Calu3 (cell line): Measurements from ENCODE around the gene MAZ. TPM values are rescaled to one million over a fixed set of nuclear protein-coding genes. Genes with fewer than 3 reads are reported as not detected.
A peak's percentile ranks its signal among the peaks of the same experiment; 100 is the strongest.

ENCODE experiments used
- BruUV-seq: library from RNA; stranded (reverse); fragments of 400-500 nt; replicated peaks from 2 replicates; lab custom pipeline; 2021; lab: Mats Ljungman, UMichigan
- CTCF ChIA-PET: fragments of 300-600 bp; sonication (Branson Sonifier 250); formaldehyde crosslinking; loops from one replicate; lab custom pipeline; 2022; ENCODE audit warnings: antibody characterized with exemption; lab: Charles Lee
- DNase-seq: peaks from one replicate; pipeline ENCODE4 v3.0.0; 2022
- H3K27ac Mint-ChIP-seq: one replicate; pipeline ENCODE4 v1.8.0; 2022; ENCODE audit warnings: mixed read lengths; ENCODE audit not compliant: unreplicated experiment
- H3K27me3 Mint-ChIP-seq: one replicate; pipeline ENCODE4 v1.8.0; 2022; ENCODE audit warnings: mixed read lengths; ENCODE audit not compliant: unreplicated experiment
- H3K36me3 Mint-ChIP-seq: one replicate; pipeline ENCODE4 v1.8.0; 2022; ENCODE audit warnings: mild to moderate bottlenecking, moderate library complexity, mixed read lengths; ENCODE audit not compliant: insufficient read depth, unreplicated experiment
- H3K4me1 Mint-ChIP-seq: one replicate; pipeline ENCODE4 v1.8.0; 2022; ENCODE audit warnings: mild to moderate bottlenecking, low read depth, mixed read lengths; ENCODE audit not compliant: unreplicated experiment
- H3K4me3 Mint-ChIP-seq: one replicate; pipeline ENCODE4 v1.8.0; 2022; ENCODE audit warnings: mild to moderate bottlenecking, low read depth, moderate library complexity, mixed read lengths; ENCODE audit not compliant: unreplicated experiment
- H3K9me3 Mint-ChIP-seq: one replicate; pipeline ENCODE4 v1.8.0; 2022; ENCODE audit warnings: low read depth, mixed read lengths; ENCODE audit not compliant: unreplicated experiment
- CTCF ChIP-seq: fragments of 200-600 bp; IDR thresholded peaks from one replicate; pipeline ENCODE4 v1.8.0; 2022; ENCODE audit warnings: antibody characterized with exemption; ENCODE audit not compliant: unreplicated experiment
- intact Hi-C: fragments of 100-400 bp; cut with micrococcal nuclease; formaldehyde crosslinking; loops from one replicate; pipeline ENCODE4 v1.10.0; 2022; ENCODE audit not compliant: unreplicated experiment
- total RNA-seq: library from RNA; stranded (reverse); gene quantifications from 2 replicates; pipeline ENCODE4 v1.2.3, GENCODE V29; 2022

Gene MAZ
- total RNA-seq, 1 experiment from 2014 or later = 257 TPM

DNA sequence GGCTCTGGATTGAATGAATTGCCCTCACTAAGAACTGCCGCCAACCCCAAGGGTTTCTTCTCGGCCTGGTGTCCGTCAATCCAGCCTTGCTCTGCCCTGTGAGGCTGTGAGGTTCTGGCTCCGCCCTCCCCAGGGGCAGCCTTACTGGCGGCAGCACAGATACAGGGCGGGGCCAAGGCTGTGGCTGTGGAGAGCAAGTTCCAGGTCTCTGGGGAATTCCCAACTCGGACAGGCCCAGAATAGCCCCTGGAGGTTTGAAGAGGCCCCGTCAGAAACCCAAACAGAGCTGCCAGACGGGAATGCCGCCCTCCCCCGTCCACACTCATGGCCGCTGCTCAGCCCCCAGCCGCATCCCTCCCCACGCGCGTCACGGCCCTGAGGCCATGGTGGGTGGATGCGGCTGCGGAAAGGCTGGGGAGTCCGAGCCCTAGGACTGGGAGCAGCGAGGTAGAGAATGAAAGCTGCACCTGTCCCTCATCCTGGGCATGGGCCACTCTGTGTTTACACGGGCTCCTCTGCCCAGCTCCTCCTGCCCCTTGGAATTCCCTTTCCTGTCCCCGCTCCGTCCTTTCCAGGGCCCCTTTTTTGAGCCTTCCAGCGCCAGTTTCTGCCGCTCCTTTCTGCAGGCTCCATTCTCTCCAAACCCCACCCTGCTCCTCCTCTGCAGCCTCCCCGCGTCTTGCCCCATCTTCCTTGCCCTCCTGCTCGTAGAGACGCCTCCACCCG lies 5.0 kb downstream of the MAZ start:
- no TSS peak for BruUV-seq
- CTCF ChIA-PET = interaction anchor here (0.5 to 0.9 kb wide), 7 partner anchors 10 to 823 kb away, joined by 3 to 6 read pairs (median 4); partner anchors contain the start of gene KIF22
- peak; percentile 98 for DNase-seq
- TF ChIP-seq CTCF = no peak
- peak overlapping the region; percentile 28 for H3K27ac Mint-ChIP-seq
- H3K27me3 Mint-ChIP-seq = peaks cover 39% of the 10 kb centered on the region
- peaks cover 85% of the 10 kb centered on the region for H3K36me3 Mint-ChIP-seq
- peaks cover 32% of the 10 kb centered on the region for H3K4me1 Mint-ChIP-seq
- H3K4me3 Mint-ChIP-seq = peak overlapping the region; percentile 81
- no peaks in the 10 kb centered on the region for H3K9me3 Mint-ChIP-seq
- intact Hi-C loops = loop anchor here (10.0 kb wide), 1 partner anchor 107 kb away; no protein-coding TSS in a partner anchor

- BruUV-seq = no TSS peak
- peaks cover 85% of the 10 kb centered on the region for H3K36me3 Mint-ChIP-seq
- DNase-seq = peak; percentile 47
- no peak for TF ChIP-seq CTCF
- H3K9me3 Mint-ChIP-seq = no peaks in the 10 kb centered on the region
- peak within 1 kb of the TSS; percentile 28 for H3K27ac Mint-ChIP-seq
- CTCF ChIA-PET = interaction anchor here (0.5 to 0.9 kb wide), 6 partner anchors 10 to 822 kb away, joined by 3 to 6 read pairs (median 4); partner anchors contain the start of gene KIF22
- H3K4me3 Mint-ChIP-seq = peak within 1 kb of the TSS; percentile 81
- peaks cover 32% of the 10 kb centered on the region for H3K4me1 Mint-ChIP-seq
- peaks cover 39% of the 10 kb centered on the region for H3K27me3 Mint-ChIP-seq
- intact Hi-C loops = loop anchor here (10.0 kb wide), 1 partner anchor 107 kb away; no protein-coding TSS in a partner anchor
Observed at GRCh38 chr16:29811896-29812665, 5.8 kb downstream of the MAZ start, which contains the start of gene PRRT2. TSS of gene PRRT2 (plus strand) at chr16:29812193. CDS start at chr16:29813055, 862 bp downstream.

DNA sequence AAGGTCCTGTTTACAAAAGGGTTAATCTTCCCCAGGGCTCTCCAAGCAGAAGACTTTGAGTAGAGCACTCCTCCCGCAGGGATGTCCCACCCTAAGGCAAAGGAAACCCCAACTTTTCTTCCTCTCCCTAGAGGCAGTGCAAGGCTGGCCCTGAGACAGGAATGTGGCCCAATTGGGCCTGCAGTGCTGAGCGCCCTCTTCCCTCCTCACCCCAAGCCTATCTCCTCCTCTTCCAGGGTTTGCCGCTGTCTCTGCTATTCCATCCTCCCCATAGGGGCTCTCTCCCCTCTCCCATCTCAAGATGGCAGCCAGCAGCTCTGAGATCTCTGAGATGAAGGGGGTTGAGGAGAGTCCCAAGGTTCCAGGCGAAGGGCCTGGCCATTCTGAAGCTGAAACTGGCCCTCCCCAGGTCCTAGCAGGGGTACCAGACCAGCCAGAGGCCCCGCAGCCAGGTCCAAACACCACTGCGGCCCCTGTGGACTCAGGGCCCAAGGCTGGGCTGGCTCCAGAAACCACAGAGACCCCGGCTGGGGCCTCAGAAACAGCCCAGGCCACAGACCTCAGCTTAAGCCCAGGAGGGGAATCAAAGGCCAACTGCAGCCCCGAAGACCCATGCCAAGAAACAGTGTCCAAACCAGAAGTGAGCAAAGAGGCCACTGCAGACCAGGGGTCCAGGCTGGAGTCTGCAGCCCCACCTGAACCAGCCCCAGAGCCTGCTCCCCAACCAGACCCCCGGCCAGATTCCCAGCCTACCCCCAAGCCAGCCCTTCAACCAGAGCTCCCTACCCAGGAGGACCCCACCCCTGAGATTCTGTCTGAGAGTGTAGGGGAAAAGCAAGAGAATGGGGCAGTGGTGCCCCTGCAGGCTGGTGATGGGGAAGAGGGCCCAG lies 6.7 kb downstream of the MAZ start:
- no peaks in the 10 kb centered on the region for H3K9me3 Mint-ChIP-seq
- no peak overlapping the region for H3K27ac Mint-ChIP-seq
- peaks cover 85% of the 10 kb centered on the region for H3K36me3 Mint-ChIP-seq
- no peak for DNase-seq
- CTCF ChIA-PET = no interaction called here
- peaks cover 39% of the 10 kb centered on the region for H3K27me3 Mint-ChIP-seq
- H3K4me1 Mint-ChIP-seq = peaks cover 34% of the 10 kb centered on the region
- TF ChIP-seq CTCF = no peak
- intact Hi-C loops = loop anchor here (10.0 kb wide), 1 partner anchor 108 kb away; no protein-coding TSS in a partner anchor
- no TSS peak for BruUV-seq
- peak overlapping the region; percentile 96 for H3K4me3 Mint-ChIP-seq
